Dermis microvascular lymphatic vessel endothelial cell (primary cell): Measurements from ENCODE around the gene TCEA3. TPM values are rescaled to one million over a fixed set of nuclear protein-coding genes. Genes with fewer than 3 reads are reported as not detected.
"Not testable (repeated sequence)": the region's sequence is repeated elsewhere in the genome, so short reads cannot be mapped to it uniquely, and the experiment has no call there.

ENCODE experiments used
- DNase-seq, 2 donors: peaks; one replicate each; pipeline versions ENCODE4 v3.0.0 to v3.0.0-alpha.2; 2010; ENCODE audit warnings: low read depth in 2 of 2
- total RNA-seq: library from RNA; depleted of rRNA; stranded (reverse); fragments of >200 nt; gene quantifications from 2 replicates; pipeline ENCODE4 v1.2.1, GENCODE V29; 2014

TCEA3 gene
- total RNA-seq, 1 donor from 2014 or later: 0.13 TPM

GRCh38 chr1:23392125-23392855 is 32.3 kb downstream of the TCEA3 start:
- DNase-seq: no peak

- DNase-seq: no peak
These were observed 34.7 kb downstream of the TCEA3 start for GRCh38 chr1:23389837-23390321.

GRCh38 chr1:23387494-23387893 is 37.1 kb downstream of the TCEA3 start:
- DNase-seq: no peak

DNA sequence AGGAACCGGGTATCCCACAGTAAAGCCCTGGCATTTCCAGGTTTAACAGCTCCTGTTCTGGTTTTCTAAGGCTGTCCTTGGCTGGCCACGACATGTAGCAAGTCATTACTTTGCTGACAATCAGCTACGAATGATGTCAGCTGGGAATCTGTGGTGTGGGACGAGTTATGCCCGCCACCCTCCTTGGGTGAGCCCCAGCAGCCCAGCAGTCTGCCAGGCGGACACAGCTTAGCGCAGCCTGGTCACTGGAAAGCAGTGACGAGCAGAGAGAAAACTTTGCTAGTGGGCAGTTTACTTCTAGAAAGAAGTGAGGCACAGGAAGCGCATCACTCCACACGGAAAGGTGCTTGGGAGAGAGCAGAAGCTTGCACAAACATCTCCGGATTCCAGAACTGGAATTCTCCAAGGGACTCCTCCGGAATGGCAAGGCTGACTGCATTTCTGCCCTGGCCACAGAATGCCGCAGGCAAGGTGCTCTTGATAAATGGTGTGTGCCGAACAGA is 39.4 kb downstream of the TCEA3 start:
- DNase-seq: peak in 1 of 2 donors; percentile 52

DNA sequence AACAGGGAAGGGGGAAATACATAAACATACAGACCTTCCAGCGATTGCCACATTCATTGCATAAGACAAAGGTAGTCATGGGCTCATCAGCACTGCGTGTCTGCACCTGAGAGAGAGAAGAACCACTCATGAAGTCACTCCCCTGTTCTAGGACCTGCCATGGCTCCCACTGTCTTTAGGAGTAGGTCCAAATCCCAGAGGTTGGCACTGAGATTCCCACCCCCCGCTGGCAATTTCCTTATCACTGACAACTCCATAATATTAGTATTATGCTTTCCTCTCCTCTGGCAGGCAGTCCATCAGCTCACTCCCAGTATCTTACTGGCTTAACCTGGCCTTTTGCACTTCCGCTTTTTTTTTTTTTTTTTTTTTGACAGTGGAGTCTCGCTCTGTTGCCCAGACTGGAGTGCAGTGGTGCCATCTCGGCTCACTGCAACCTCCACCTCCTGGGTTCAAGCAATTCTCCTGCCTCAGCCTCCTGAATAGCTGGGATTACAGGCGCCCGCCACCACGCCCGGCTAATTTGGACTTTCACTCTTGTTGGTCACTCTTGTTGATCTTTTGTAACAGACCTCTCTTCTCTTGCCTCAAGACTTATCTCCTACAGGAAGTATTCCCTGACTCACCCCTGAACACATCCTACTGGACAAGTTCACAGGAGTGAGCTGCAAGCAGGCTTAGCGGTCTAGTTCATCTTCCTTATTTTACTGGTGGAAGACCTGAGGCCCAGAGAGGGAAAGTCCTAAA is 40.1 kb downstream of the TCEA3 start:
- peak in 1 of 2 donors; percentile 59 for DNase-seq

GRCh38 chr1:23383577-23384311 is 40.8 kb downstream of the TCEA3 start:
- no peak for DNase-seq

DNA sequence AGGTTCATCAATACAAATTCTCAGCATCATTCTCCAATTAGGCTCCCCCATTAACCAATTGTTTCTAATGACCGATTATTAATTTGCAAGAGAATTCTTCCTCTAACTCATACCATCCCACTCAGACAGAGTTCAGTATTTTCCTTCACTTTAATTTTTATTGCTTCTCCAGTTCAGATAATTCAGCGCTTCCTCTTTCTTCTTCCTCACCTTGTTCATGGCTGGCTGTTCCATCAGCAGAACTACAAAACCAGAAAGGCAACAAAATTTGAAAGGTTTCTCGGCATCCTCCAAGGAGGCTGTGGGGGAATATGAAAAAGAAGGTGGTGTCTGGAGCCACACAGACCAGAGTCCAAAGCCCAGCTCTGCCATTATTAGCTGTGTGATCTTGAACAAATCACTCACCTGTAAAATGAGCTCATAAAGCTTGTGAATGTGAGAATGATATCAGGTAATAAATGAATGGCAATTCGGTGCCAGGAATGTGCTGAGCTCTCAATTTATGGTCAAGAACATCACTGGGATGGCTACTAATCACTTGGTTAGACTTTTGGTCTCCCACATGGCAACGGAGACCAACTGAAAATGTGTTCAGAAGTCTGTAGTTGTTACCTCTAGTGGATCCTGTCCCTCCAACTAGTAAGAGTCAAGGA is 43.2 kb downstream of the TCEA3 start:
- no peak for DNase-seq

DNA sequence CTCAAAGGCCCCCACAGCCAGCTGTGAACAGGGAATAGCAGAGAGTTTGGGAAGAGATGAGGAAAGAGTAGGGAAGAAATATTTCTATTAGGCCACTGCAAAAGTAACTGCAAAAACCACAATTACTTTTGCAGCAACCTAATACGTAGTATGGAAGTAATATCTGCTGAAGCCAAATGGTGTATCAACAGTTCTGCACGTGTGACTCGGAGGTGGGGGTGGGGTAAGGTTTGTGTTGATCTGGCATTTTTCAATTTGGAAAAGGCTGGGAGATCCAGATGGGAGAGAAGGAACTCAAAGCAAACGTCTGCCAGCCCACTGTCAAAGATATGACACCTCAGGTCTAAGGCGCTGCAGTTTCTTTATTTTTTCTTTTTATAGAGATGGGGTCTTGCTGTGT is 43.8 kb downstream of the TCEA3 start:
- DNase-seq: no peak

GRCh38 chr1:23380236-23380635 is 44.3 kb downstream of the TCEA3 start:
- not testable (repeated sequence) for DNase-seq

DNA sequence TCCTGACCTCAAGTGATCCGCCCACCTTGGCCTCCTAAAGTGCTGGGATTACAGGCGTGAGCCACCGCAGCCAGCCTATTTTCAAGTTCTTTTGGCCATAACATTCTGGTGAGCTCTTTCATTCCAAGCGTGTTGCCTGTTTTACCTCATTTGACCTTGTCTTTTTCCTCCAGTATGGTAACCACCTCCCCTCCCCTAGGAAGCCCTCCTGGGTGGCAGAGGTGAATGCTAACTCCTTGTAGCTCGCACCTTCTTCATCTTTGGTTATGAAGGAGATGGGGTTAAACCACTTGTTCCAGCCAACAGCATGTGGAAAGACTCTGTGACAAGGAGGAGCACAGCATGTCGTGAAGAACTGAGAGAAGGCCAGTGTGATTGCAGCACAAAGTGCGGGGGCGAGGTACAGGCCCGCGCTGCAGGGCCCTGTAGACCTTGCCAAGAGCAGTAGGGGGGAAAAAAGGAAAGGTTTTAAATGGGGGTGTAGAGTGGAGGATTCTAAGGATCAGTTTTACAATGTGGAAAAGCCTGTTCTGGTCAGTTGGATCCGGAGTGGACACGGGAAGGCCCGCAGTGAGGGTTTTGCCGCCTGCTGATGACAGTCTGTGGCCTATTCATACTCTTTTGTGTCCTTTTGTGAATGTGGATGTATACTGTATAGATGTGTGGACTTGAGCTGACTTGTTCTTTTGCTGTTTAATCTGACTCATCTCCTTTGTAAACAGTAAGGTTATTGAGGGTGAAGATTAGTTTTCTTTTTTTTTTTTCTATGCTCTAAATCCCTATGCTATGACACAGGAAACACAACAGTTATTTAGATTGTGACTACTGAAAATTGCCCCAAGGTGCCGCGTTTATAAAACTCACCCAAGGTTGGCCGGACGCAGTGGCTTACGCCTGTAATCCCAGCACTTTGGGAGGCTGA is 47.4 kb downstream of the TCEA3 start:
- peak in 1 of 2 donors; percentile 71 for DNase-seq

DNA sequence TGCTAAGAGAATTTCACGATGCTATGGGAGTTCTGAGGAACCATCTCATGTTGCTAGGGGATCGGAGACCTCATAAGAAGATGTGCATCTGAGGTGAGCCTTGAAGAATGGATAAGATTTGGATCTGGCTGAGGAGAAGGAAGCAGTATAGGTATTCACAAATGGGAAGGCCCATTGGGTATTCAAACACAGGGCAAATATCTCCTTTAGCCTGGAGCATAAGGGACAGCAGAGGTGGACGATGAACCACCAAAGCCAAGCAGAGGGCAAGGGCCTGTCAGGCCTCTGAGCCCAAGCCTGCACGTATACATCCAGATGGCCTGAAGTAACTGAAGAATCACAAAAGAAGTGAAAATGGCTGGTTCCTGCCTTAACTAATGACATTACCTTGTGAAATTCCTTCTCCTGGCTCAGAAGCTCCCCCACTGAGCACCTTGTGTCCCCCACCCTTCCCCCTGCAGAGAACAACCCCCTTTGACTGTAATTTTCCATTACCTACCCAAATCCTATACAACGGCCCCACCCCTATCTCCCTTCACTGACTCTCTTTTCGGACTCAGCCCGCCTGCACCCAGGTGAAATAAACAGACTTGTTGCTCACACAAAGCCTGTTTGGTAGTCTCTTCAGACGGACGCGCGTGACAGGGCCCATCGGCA is 50.3 kb downstream of the TCEA3 start:
- DNase-seq: not testable (repeated sequence)

DNA sequence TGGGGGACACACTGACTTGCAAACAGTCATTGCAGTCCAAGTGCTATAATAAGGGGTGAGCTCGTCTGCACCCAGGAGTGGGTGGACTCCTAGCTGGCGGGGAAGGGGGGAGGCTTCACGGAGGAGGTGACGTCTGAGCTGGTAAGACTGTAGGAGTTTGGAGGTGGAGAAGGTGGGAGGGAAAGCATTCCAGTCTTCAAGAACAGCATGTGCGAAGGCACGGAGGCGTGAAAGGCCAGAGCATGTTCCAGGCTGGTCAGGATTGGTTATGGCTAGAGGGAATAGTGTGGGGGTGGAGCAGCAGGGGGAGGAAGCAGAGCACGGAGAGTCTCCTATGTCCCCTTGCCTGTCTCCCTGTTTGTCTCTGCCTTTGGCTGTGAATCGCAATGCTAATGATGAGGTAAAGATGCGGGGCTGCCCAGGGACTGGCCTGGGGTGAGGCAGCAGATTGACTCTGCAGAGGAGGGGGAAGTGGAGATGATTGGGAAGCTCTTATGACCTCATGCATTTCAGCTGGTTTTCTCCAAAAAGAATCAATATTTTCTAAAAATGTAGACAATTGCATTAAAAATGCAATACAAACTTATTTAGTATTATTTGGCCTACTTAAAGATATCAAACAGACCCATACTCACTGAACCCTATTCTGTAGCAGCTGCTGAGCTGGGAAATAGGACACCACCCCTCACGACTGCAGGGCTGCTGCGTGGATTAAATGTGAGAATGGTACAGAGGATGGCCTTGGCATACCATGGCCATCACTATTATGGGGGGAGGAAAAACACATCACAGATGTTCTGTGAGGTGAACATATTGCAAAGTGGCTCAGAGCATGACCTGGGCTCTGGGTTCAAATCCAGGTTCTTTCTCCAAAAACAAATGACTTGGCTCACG is 52.3 kb downstream of the TCEA3 start:
- no peak for DNase-seq

- peak in 1 of 2 donors; percentile 79 for DNase-seq
These were observed 53.6 kb downstream of the TCEA3 start for GRCh38 chr1:23370709-23371584.

DNA sequence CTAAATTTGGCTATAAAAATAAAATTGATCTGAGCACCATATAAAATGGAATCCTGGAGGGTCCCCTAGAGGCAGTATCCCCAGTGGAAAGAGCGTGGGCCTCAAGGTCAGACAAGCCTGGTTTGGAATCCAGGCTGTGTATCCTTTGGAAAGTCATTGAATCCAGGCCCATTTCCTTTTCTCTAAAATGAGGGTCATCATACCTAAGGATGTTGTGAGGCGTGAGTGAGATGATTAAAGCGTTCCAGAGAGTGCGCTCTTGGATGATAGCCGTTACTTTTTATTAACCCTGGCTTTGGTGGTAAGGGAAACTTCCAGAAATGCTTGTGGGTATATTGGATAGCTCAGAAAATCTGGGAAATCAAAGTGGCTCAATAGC is 54.2 kb downstream of the TCEA3 start:
- DNase-seq: peak in 1 of 2 donors; percentile 25

- peak in 1 of 2 donors; percentile 94 for DNase-seq
These were observed 55.1 kb downstream of the TCEA3 start, which contains the start of gene ZNF436 for GRCh38 chr1:23369335-23370013. TSS of gene ZNF436 (minus strand) at chr1:23369836. CDS start at chr1:23368005, 1,831 bp downstream.

- DNase-seq: peak; percentile 64 to 93
These were observed 55.8 kb downstream of the TCEA3 start for GRCh38 chr1:23368562-23369334.
